HepG2 (cell line): Measurements from ENCODE around the gene COX6A2.

Experiments
- EZH2 ChIP-seq: conservative IDR thresholded peaks from 2 replicates; pipeline ENCODE4 v1.6.1; 2012; ENCODE audit warnings: mild to moderate bottlenecking, low read depth, low read length, moderate library complexity
- IKZF4 ChIP-seq: sonication (generic); formaldehyde crosslinking; IDR thresholded peaks from 2 replicates; pipeline ENCODE4 v1.5.1; 2020; ENCODE audit warnings: borderline replicate concordance, mild to moderate bottlenecking, low read depth, missing genetic modification reagents; ENCODE audit errors: not compliant biosample characterization
- NR2F1 ChIP-seq, 2 experiments: fragments of 450-650 bp in 1 of 2; formaldehyde crosslinking in 1 of 2; IDR thresholded peaks; 2 replicates each; pipeline versions ENCODE4 v1.5.0 to v1.6.1; 2016 to 2020; ENCODE audit warnings: mild to moderate bottlenecking in 1 of 2, missing compliant biosample characterization in 1 of 2, missing genetic modification reagents in 1 of 2, moderate library complexity in 1 of 2

GRCh38 chr16:31452631-31453106, 24.5 kb upstream of the COX6A2 start:
- no peak for TF ChIP-seq NR2F1 (CRISPR knock-in tag; IDR thresholded peaks at IDR 0.05)
- no peak for TF ChIP-seq EZH2
- no peak for TF ChIP-seq IKZF4 (CRISPR knock-in tag)
